Activated T-helper 2 cell treated with anti-CD3 and anti-CD28 coated beads, Interferon-gamma antibody, Interleukin-2, Interleukin-4, amounts not matched to agents 10 μg/mL and 5 μg/mL and 100 μg/mL, durations not matched to agents 14 hours and 24 hours and 36 hours (primary cell): Measurements from ENCODE around the gene SYT9. TPM values are rescaled to one million over a fixed set of nuclear protein-coding genes. Genes with fewer than 3 reads are reported as not detected.
"Not testable (repeated sequence)": the region's sequence is repeated elsewhere in the genome, so short reads cannot be mapped to it uniquely, and the experiment has no call there.

Experiments
- DNase-seq: peaks from one replicate; pipeline ENCODE4 v3.0.0; 2021; ENCODE audit warnings: low spot score
- H3K27ac Mint-ChIP-seq: one replicate; pipeline ENCODE4 v1.8.0; 2021; ENCODE audit warnings: mixed read lengths
- H3K27me3 Mint-ChIP-seq: one replicate; pipeline ENCODE4 v1.8.0; 2021; ENCODE audit warnings: low read depth, mixed read lengths
- H3K36me3 Mint-ChIP-seq: one replicate; pipeline ENCODE4 v1.8.0; 2021; ENCODE audit warnings: low read depth, mixed read lengths
- H3K4me1 Mint-ChIP-seq: one replicate; pipeline ENCODE4 v1.8.0; 2021; ENCODE audit warnings: low read depth, mixed read lengths
- H3K4me3 Mint-ChIP-seq: one replicate; pipeline ENCODE4 v1.8.0; 2021; ENCODE audit warnings: low read depth, mild to moderate bottlenecking, moderate library complexity, mixed read lengths
- H3K9me3 Mint-ChIP-seq: one replicate; pipeline ENCODE4 v1.8.0; 2021; ENCODE audit warnings: mixed read lengths
- intact Hi-C: fragments of 100-400 bp; cut with micrococcal nuclease; formaldehyde crosslinking; loops from one replicate; pipeline ENCODE4 v1.15.1; 2023
- total RNA-seq: library from RNA; stranded (reverse); gene quantifications from 2 replicates; pipeline ENCODE4 v1.2.3, GENCODE V29; 2022

SYT9 gene
- total RNA-seq, 1 donor from 2014 or later, result not detected

DNA sequence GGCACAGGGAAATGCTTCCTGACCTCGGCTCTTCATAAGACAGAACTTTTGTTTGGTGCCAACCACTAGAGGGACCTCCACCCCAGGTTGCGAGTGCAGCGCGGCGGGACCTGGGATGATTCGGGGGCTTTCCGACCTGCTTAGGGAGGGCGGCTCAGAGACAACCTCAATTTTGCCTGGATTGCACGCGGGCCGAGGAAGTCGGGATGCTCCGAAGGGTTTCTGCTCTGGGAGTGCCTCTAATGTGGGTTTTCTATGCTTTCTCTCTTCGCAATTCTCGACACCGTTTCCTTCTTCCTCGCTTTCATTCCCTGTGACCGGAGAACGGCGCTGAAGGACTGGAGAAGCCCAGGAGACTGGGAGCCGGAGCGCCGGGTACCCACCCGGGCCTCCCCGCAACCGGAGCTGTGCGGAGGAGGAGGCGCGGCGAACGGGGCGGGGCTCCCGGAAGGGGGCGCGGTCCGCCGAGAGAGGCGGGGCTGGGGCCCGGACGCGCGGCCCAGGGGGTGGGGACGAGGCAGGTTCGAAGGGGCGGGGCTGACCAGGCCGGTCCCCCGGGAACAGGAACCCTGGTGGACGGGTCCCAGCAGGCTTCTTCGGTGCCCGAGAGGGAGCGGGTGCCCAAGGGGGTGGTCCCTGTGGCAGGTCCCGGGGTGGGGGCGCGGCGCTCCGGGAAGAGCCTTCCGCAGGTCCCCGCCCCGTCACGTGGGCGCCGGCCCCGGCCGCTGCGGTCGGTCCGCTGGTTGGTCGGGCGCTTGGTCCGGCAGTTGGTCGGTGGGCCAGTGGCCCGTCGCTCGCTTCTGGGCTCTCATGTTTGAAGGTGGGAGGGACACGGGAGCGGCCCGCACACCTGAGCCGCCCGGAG is 261.8 kb downstream of the SYT9 start, which contains the start of gene PPFIBP2:
Gene PPFIBP2 (plus strand): TSS at position 766 of the 865 bp plus-strand sequence. CDS start 35,477 bp downstream, outside the sequence.
- intact Hi-C loops, result loop anchor here (1.0 to 10.0 kb wide), 3 partner anchors 152 to 471 kb away; partner anchors contain the start of gene EIF3F
- Mint-ChIP-seq H3K4me1 (peaks cover 10% of the 10 kb centered on the region), H3K9me3 (no peaks in the 10 kb centered on the region), H3K36me3 (no peaks in the 10 kb centered on the region), H3K27ac (peak within 1 kb of the TSS; percentile 78), H3K4me3 (peak within 1 kb of the TSS; percentile 88), H3K27me3 (peaks cover 31% of the 10 kb centered on the region)
- DNase-seq, result peak; percentile 79

DNA sequence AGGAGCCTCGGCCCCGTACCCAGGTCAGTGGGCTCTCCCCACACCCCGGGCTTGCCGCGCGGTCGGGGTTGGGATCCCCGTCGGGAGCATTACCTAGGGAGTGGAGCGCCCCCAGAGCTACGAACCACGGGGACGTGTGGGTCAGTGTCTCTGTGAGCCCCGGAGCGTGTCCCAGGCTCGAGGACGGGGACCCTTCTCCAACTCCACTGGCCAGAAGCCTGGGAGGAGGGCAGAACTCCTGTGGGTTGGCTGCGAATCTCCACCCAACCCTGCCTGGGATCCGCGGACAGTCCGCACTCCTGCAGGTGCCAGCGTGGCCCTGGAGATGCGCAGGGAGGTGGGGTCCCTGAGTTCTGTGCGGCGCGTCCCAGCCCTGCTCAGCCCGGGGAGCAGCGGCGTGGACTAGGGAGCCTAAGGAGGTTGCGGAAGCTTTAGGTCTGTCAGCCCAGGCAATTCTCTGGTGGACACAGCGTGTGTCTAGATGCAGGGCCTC is 262.4 kb downstream of the SYT9 start:
- H3K4me1 Mint-ChIP-seq, result peaks cover 10% of the 10 kb centered on the region
- intact Hi-C loops, result loop anchor here (10.0 kb wide), 1 partner anchor 471 kb away; the partner anchor contains the start of gene EIF3F

DNA sequence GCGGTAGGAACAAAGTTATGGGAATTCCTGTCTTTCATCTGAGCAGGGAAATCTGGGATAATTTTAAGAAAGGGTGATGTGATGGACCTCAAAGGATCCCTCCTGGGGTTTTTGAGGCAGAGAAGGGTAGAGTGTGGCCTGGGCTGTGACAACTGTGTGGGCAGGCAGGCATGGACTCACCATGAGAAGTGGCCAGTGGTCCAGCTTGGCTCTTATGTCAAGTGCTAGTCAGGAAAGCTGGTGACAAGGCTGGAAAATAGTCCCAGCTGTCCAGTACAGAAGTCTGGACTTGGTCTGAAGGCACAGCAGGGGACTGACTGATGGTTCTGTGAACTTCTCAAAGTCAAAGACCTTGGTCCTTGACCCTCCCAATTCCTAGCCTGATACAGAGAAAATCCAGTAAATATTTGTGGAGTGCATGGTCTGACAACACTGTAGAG is 263.8 kb downstream of the SYT9 start:
- H3K4me3 Mint-ChIP-seq, result no peak overlapping the region

More for the DNA sequence above, 262.4 kb downstream of the SYT9 start:
- peak overlapping the region; percentile 45 for H3K4me3 Mint-ChIP-seq
- no peaks in the 10 kb centered on the region for H3K36me3 Mint-ChIP-seq
- peaks cover 30% of the 10 kb centered on the region for H3K27me3 Mint-ChIP-seq
- no peak for DNase-seq
- no peaks in the 10 kb centered on the region for H3K9me3 Mint-ChIP-seq
- H3K27ac Mint-ChIP-seq, result no peak overlapping the region

DNA sequence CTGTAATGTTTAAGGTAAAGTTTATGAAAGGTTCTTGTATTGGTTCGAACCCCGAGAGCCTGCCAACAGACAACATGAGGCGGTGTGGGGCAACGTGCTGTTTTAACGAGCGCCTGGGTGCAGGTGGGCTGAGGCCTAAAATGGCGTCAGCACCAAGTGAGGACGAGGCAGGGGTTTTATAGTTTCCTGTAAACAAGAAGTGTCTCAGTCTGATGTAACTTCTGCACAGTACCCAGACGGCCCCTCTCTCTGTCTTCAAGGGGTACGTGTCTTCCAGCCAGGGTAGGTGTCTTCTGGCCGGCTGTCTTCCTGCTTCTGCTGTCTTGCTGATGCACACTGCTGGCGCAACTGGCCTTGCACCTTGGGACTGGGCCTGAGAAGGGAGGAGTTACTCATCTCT is 264.8 kb downstream of the SYT9 start:
- DNase-seq, result no peak
- H3K4me1 Mint-ChIP-seq, result peaks cover 10% of the 10 kb centered on the region
- intact Hi-C loops, result loop anchor here (10.0 kb wide), 1 partner anchor 468 kb away; the partner anchor contains the start of gene EIF3F
- H3K27ac Mint-ChIP-seq, result no peak overlapping the region
- peaks cover 30% of the 10 kb centered on the region for H3K27me3 Mint-ChIP-seq
- no peaks in the 10 kb centered on the region for H3K36me3 Mint-ChIP-seq
- H3K4me3 Mint-ChIP-seq, result no peak overlapping the region
- no peaks in the 10 kb centered on the region for H3K9me3 Mint-ChIP-seq

More for the DNA sequence above, 263.8 kb downstream of the SYT9 start:
- intact Hi-C loops, result loop anchor here (10.0 kb wide), 1 partner anchor 469 kb away; the partner anchor contains the start of gene EIF3F
- no peaks in the 10 kb centered on the region for H3K36me3 Mint-ChIP-seq
- peaks cover 30% of the 10 kb centered on the region for H3K27me3 Mint-ChIP-seq
- H3K9me3 Mint-ChIP-seq, result no peaks in the 10 kb centered on the region
- H3K27ac Mint-ChIP-seq, result no peak overlapping the region
- H3K4me1 Mint-ChIP-seq, result peaks cover 10% of the 10 kb centered on the region
- no peak for DNase-seq

DNA sequence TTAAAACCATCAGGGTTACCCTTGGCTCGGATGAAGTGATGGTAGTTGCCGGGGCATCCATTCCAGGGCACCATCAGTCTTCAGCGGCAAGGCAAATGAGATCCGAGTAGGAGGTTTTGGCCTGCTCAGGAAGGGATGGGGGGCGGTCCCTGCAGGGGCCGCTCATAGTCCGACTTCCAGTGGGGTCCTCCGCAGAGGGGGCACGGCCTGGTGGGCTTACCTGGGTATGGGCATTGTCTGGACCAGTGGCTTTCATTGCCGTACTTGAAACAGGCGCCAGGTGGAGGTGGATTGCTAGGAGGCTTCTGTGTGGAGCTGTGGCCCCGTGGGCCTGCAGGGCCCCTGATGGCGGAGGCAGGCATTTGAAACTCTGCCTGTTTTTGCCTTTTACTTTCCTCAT is 266.0 kb downstream of the SYT9 start:
- H3K27me3 Mint-ChIP-seq, result peaks cover 30% of the 10 kb centered on the region
- not testable (repeated sequence) for DNase-seq, H3K36me3 Mint-ChIP-seq, H3K27ac Mint-ChIP-seq, H3K4me1 Mint-ChIP-seq, H3K4me3 Mint-ChIP-seq, H3K9me3 Mint-ChIP-seq
- intact Hi-C loops, result loop anchor here (10.0 kb wide), 1 partner anchor 467 kb away; the partner anchor contains the start of gene EIF3F

Other genes with a start within 250 kb of the SYT9 start
- gene ZNF214, start 231.6 kb upstream of the SYT9 start, total RNA-seq, result not detected in 2 replicates
- gene NLRP14, start 231.4 kb upstream of the SYT9 start, total RNA-seq, result 0.28 and 0.39 TPM in 2 replicates
- 0.09 TPM in 1 of 2 replicates, not detected in the other for gene RBMXL2, start 162.9 kb upstream of the SYT9 start, total RNA-seq
- not detected in 2 replicates for gene OLFML1, start 233.6 kb downstream of the SYT9 start, total RNA-seq